Middle frontal gyrus (tissue), 1 donor: ENCODE results near the gene ZNF341.

ENCODE experiments used
- DNase-seq: peaks from one replicate; pipeline ENCODE4 v3.0.0-alpha.2; 2015; ENCODE audit warnings: low spot score; ENCODE audit errors: extremely low spot score

The ZNF341 gene

GRCh38 chr20:33840759-33841435, 109.1 kb downstream of the ZNF341 start:
- DNase-seq, result no peak

DNA sequence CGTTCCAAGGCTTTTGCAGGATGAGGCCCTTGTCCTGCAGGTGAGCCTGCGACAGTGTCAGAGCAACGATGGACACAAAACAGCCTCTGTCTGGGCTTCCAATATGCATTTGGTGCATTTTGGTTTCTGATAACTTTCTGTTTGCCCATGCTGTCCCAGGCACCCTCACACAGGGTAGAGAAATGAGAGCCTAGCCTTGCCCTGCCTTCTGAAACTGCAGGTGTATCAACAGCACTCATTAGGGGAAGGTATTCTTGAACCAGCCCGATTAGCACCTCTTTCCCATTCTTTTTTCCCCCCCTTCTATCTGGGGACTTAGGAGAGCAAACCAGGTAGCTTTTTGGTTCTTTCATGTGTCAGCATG, 109.6 kb downstream of the ZNF341 start:
- no peak for DNase-seq
